NT2/D1 (cell line): Measurements from ENCODE around the gene CCDC89.

ENCODE experiments used
- SUZ12 ChIP-seq: IDR thresholded peaks from 2 replicates; pipeline ENCODE4 v1.6.1; 2011; ENCODE audit not compliant: insufficient read length, insufficient read depth; ENCODE audit errors: extremely low read depth
- YY1 ChIP-seq: IDR thresholded peaks from 2 replicates; pipeline ENCODE4 v1.6.1; 2011; ENCODE audit not compliant: insufficient read length, insufficient read depth
- ZNF274 ChIP-seq: IDR thresholded peaks from 2 replicates; pipeline ENCODE4 v1.6.1; 2011; ENCODE audit warnings: mild to moderate bottlenecking, low read depth, low read length

DNA sequence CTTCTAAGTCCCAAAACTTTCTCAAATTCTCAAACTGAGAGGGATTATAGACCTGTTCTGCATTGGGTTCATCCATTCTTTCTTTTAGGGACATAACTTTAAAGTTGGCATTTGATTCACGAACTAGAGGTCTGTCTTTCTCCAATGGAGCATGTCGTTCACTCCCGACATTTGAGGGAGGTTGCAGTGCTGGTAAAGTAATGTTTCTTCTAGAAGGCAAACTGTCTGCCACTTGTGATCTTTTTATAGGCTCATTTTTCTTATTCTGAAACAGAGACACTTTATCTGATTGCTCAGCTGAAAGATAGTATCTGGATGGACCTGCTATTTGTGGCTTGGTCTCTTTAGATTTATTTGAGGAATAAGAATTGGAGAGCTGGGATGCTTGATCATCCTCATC lies 40.4 kb upstream of the CCDC89 start:
- TF ChIP-seq SUZ12 (no peak), YY1 (no peak), ZNF274 (no peak)
